ENCODE data around the gene SPIRE1.
"Not testable (repeated sequence)": the region's sequence is repeated elsewhere in the genome, so short reads cannot be mapped to it uniquely, and the experiment has no call there.

Gene SPIRE1

DNA sequence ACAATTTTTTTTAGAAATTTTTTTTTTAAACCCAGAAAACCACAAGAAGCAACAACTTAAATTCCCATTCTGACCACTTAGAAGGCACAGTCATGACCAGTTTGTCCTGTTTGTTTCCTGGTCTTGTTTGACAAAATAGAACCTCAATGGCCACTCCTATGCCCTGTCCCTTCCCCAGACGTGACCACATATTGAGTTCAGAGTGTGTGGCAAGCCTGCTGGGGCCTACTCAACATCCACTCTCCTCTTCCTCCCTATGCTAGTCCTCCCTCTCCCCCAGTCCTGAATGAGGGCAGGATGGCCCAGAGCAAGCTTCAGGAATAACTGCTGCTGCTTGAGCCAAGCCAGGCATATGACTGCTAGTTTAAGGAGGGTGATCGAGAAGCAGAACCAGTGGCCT lies 160.6 kb downstream of the SPIRE1 start:
- TF ChIP-seq, protein P1, sequence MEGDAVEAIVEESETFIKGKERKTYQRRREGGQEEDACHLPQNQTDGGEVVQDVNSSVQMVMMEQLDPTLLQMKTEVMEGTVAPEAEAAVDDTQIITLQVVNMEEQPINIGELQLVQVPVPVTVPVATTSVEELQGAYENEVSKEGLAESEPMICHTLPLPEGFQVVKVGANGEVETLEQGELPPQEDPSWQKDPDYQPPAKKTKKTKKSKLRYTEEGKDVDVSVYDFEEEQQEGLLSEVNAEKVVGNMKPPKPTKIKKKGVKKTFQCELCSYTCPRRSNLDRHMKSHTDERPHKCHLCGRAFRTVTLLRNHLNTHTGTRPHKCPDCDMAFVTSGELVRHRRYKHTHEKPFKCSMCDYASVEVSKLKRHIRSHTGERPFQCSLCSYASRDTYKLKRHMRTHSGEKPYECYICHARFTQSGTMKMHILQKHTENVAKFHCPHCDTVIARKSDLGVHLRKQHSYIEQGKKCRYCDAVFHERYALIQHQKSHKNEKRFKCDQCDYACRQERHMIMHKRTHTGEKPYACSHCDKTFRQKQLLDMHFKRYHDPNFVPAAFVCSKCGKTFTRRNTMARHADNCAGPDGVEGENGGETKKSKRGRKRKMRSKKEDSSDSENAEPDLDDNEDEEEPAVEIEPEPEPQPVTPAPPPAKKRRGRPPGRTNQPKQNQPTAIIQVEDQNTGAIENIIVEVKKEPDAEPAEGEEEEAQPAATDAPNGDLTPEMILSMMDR (IDR thresholded peaks at IDR 0.05; ENCODE audit: low read depth, low read length): no peak
- no peak overlapping the region for H3K4me3 ChIP-seq (ENCODE audit: low read depth, low read length)

- H3K4me3 ChIP-seq (ENCODE audit: low read depth, low read length): no peak overlapping the region
- TF ChIP-seq, protein P1 (IDR thresholded peaks at IDR 0.05; ENCODE audit: low read depth, low read length): no peak
Measured at GRCh38 chr18:12492907-12493306, 165.0 kb downstream of the SPIRE1 start.

DNA sequence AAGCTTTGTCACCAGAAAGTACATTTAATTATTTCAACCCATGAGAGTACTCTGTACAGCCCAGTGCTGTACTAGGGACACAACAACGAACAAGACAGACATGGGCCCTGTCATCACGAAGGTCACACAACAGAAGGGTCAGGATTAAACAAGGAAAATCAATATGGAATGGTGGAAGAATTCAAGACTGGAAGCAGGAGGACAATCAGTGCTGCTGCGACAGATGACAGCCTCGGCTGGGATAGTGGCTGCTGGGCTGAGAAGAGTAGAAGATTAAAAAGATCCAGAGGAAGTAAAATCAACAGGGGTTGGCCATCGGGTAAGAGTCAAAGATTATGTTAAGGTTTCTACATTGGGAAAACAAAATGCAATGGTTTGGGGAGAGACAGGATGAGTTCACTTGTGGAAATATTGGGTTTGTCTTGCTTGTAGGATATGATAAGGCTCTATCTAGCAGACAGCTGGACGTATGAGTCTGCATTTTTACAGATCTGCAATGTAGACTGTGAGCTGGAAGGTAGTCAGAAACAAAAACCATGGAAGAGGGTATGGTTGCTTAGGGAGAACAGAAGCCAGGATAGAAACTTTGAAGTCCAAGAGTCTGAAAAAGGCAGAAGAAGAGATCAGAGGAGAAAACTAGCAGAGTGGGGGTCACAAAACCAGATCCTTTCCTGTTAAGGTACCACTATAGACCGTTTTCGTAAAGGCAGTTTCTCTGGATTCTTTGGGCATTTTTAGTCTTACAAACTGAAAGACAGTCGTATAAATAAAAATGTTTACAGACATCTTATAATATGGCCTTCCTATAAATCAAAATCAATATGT lies 166.1 kb downstream of the SPIRE1 start:
- TF ChIP-seq, protein P1 (IDR thresholded peaks at IDR 0.05; ENCODE audit: low read depth, low read length): no peak
- no peak overlapping the region for H3K4me3 ChIP-seq (ENCODE audit: low read depth, low read length)

DNA sequence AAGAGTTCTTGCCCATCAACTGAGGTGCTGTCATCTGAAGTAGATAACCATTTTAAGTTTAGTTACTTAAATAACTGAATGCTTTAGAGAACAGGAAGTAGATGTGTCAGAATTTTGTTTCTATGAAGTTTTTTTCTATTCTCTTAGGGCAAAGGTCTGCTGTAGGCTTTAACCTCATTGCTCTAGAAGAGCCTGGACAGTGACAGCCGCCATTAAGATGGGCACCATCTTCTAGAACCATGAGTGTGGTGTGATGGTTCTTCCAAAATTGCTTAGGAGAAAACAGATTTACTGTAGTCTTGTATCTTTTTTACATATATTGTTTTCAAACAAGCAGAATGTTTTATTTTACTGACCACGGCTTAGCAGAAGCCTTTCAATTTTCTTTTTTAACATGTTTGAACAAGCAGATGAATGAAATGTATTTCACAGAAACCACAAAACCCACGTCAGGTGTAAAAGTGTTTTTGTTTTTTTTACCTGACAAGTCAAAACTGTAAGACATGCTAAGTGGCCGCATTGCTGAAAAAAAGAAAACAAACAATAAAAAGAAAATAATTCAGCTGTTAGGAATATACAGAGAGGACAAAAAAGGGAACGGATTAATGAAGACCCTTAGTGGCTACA lies 172.3 kb downstream of the SPIRE1 start:
- TF ChIP-seq, protein P1 (IDR thresholded peaks at IDR 0.05; ENCODE audit: low read depth, low read length): no peak
- no peak overlapping the region for H3K4me3 ChIP-seq (ENCODE audit: low read depth, low read length)

DNA sequence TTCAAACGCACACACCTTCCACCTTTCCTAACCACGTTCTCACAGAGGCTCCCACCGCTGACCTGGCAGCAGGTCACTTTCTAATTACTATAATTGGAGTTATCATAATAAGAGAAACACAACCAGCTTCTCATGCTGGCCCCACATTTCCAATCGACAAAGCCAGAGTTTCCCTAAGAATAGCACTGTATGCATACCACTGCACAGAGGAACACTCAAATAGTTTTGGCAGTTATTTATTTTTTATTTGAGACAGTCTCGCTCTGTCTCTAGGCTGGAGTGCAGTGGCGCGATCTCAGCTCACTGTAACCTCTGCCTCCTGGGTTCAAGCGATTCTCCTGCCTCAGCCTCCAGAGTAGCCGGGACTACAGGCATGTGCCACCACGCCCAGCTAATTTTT lies 176.0 kb downstream of the SPIRE1 start:
- H3K4me3 ChIP-seq (ENCODE audit: low read depth, low read length): not testable (repeated sequence)

DNA sequence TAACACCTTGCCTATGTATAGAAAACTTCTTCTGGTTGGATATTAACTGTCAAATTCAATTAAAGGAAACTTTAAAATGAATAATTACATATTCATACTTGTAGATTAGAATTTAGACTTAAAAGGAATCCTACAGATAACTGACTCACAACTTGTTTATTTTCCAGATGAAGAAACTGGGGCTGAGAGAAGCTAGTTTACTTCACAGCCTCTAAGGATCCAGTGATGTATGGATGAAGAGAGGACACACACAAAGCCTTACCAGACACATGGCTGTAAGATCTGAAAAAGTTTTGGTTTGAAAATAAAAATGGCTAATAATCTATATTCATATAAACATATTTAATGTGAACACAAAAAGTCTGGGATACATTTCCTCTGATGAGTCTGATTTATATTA lies 177.9 kb downstream of the SPIRE1 start:
- no peak overlapping the region for H3K4me3 ChIP-seq (ENCODE audit: low read depth, low read length)

GRCh38 chr18:12479536-12479935 lies 178.4 kb downstream of the SPIRE1 start:
- TF ChIP-seq, protein P1 (IDR thresholded peaks at IDR 0.05; ENCODE audit: low read depth, low read length): no peak
- H3K4me3 ChIP-seq (ENCODE audit: low read depth, low read length): no peak overlapping the region

More for the DNA sequence above, 177.9 kb downstream of the SPIRE1 start:
- TF ChIP-seq, protein P1 (IDR thresholded peaks at IDR 0.05; ENCODE audit: low read depth, low read length): no peak
